SK-N-SH (cell line): ENCODE data around the gene ATF3.

ENCODE experiments used
- CTCF ChIP-seq: fragments of 200-600 bp; sonication (generic); IDR thresholded peaks from 2 replicates; pipeline ENCODE4 v1.6.1; 2017; ENCODE audit warnings: antibody characterized with exemption, mild to moderate bottlenecking, moderate library complexity
- JUND ChIP-seq: IDR thresholded peaks from 2 replicates; pipeline ENCODE4 v1.4.0; 2012
- MEF2A ChIP-seq: IDR thresholded peaks from 2 replicates; pipeline ENCODE4 v1.4.0; 2012; ENCODE audit warnings: low read depth, borderline replicate concordance
- POLR2AphosphoS5 ChIP-seq: IDR thresholded peaks from 2 replicates; pipeline ENCODE4 v1.6.1; 2012; ENCODE audit warnings: low read depth, low read length
- RAD21 ChIP-seq: IDR thresholded peaks from 2 replicates; pipeline ENCODE4 v1.6.1; 2012; ENCODE audit warnings: mild to moderate bottlenecking, low read length
- SMC3 ChIP-seq: IDR thresholded peaks from 2 replicates; pipeline ENCODE4 v1.6.1; 2012; ENCODE audit warnings: low read depth, low read length, improper control_type of control experiment
- USF1 ChIP-seq: IDR thresholded peaks from 2 replicates; pipeline ENCODE4 v1.4.0; 2012; ENCODE audit warnings: low read depth, borderline replicate concordance
- YY1 ChIP-seq: IDR thresholded peaks from 2 replicates; pipeline ENCODE4 v1.4.0; 2012; ENCODE audit warnings: low read depth, mild to moderate bottlenecking
- ZBTB33 ChIP-seq: IDR thresholded peaks from 2 replicates; pipeline ENCODE4 v1.4.0; 2012; ENCODE audit warnings: low read depth, borderline replicate concordance

- TF ChIP-seq RAD21 (no peak), CTCF (no peak), POLR2AphosphoS5 (no peak), JUND (no peak), YY1 (no peak), USF1 (no peak), SMC3 (no peak), ZBTB33 (no peak), MEF2A (no peak)
These were observed 47.3 kb downstream of the ATF3 start for GRCh38 chr1:212655668-212656440.
